Endodermal cell (in vitro differentiated cells): Measurements from ENCODE around the gene PFN3. TPM values are rescaled to one million over a fixed set of nuclear protein-coding genes. Genes with fewer than 3 reads are reported as not detected.

Source experiments
- DNase-seq: peaks from one replicate; pipeline ENCODE4 v3.0.0-alpha.2; 2017
- H3K27ac ChIP-seq: 2 replicates; pipeline ENCODE4 v1.5.1; 2013; ENCODE audit warnings: mild to moderate bottlenecking, low read depth, low read length, moderate library complexity
- H3K27me3 ChIP-seq: 2 replicates; pipeline ENCODE4 v1.6.1; 2013; ENCODE audit warnings: mild to moderate bottlenecking, low read length, moderate library complexity; ENCODE audit not compliant: insufficient read depth, control insufficient read depth, poor library complexity, severe bottlenecking
- H3K36me3 ChIP-seq: 2 replicates; pipeline ENCODE4 v1.7.0; 2013; ENCODE audit warnings: mild to moderate bottlenecking, low read length, moderate library complexity; ENCODE audit not compliant: control insufficient read depth, insufficient read depth
- H3K4me1 ChIP-seq: one replicate; pipeline ENCODE4 v1.7.0; 2013; ENCODE audit warnings: low read length; ENCODE audit not compliant: control insufficient read depth, insufficient read depth
- H3K4me3 ChIP-seq: 2 replicates; pipeline ENCODE4 v1.5.1; 2013; ENCODE audit warnings: mild to moderate bottlenecking, low read length, moderate library complexity
- H3K9ac ChIP-seq: 2 replicates; pipeline ENCODE4 v1.6.1; 2013; ENCODE audit warnings: mild to moderate bottlenecking, low read length, moderate library complexity; ENCODE audit not compliant: poor library complexity, severe bottlenecking; ENCODE audit errors: extremely low read depth
- H3K9me3 ChIP-seq: 2 replicates; pipeline ENCODE4 v1.6.1; 2013; ENCODE audit warnings: mild to moderate bottlenecking, low read length, moderate library complexity; ENCODE audit not compliant: control insufficient read depth
- H3K27ac Mint-ChIP-seq: 2 replicates; pipeline ENCODE4 v1.8.0; 2020; ENCODE audit warnings: mixed read lengths
- H3K27me3 Mint-ChIP-seq: 2 replicates; pipeline ENCODE4 v1.8.0; 2021; ENCODE audit warnings: mild to moderate bottlenecking, mixed read lengths; ENCODE audit not compliant: insufficient read depth
- H3K36me3 Mint-ChIP-seq: 2 replicates; pipeline ENCODE4 v1.8.0; 2020; ENCODE audit warnings: low read depth, mixed read lengths
- H3K4me1 Mint-ChIP-seq: 2 replicates; pipeline ENCODE4 v1.8.0; 2020; ENCODE audit warnings: mixed read lengths
- H3K4me3 Mint-ChIP-seq: 2 replicates; pipeline ENCODE4 v1.8.0; 2020; ENCODE audit warnings: mild to moderate bottlenecking, moderate library complexity, mixed read lengths
- H3K9me3 Mint-ChIP-seq: 2 replicates; pipeline ENCODE4 v1.8.0; 2020; ENCODE audit warnings: mild to moderate bottlenecking, mixed read lengths
- WGBS, 2 experiments: methylation state at CpG; one replicate each; pipeline versions ENCODE4 v1.1.5 to v1.1.7; 2013; ENCODE audit warnings: missing lambda C conversion rate in 2 of 2, mixed read lengths in 1 of 2; ENCODE audit not compliant: insufficient coverage in 1 of 2, insufficient read length in 1 of 2; 5-methylcytosine and 5-hydroxymethylcytosine counted together
- total RNA-seq, 2 donors: library from RNA; stranded (reverse); fragmentation: NEBNext Ultra II Directional in 1 of 2; extraction: Animal tissue kit (Norgen Biotek cat#: 25700) in 1 of 2; gene quantifications; 2 replicates in 1 of 2; 3 replicates in 1 of 2; pipeline ENCODE4 v1.2.1, GENCODE V29; 2021
- TF ChIP-seq, protein P1 (sequence below): fragments of 200-600 bp; sonication (generic); conservative IDR thresholded peaks from 2 replicates; pipeline ENCODE4 v1.5.0; 2021; ENCODE audit warnings: antibody characterized with exemption, mild to moderate bottlenecking

The PFN3 gene
- total RNA-seq, 2 donors from 2014 or later = not detected

DNA sequence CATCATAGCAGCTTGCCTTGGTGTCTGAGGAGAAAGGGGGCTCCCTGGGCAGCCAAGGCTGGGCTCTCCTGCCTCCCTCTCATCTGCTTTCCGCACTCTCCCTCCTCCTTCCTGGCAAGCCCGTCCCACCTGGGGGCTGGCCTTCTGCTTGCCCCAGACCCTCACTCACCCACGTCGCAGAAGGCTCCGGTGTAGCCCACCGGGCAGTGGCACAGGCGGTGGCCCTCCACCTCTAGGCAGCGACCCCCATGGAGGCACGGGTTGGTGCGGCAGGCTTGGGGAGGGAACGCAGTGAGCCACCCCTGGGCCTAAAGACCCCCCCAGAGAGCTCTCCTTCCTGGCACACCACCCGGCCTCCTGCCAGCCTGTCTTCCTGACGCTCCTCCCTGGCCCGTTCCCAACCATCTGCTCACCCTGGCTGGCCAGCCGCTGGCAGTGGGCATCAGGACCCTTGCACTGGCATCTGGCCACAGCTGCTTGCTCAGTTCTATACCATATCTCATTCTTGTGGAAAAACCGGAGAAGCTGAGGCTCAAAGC is 4.2 kb upstream of the PFN3 start:
- no peak for DNase-seq
- Mint-ChIP-seq H3K4me3 (peak overlapping the region; percentile 54), H3K27me3 (peaks cover 92% of the 10 kb centered on the region), H3K36me3 (no peaks in the 10 kb centered on the region), H3K4me1 (peaks cover 2% of the 10 kb centered on the region), H3K9me3 (no peaks in the 10 kb centered on the region), H3K27ac (no peak overlapping the region)
- Histone ChIP-seq H3K9me3 (no peaks in the 10 kb centered on the region), H3K4me3 (peak overlapping the region; percentile 64), H3K27ac (no peak overlapping the region), H3K4me1 (no peaks in the 10 kb centered on the region), H3K27me3 (peaks cover 95% of the 10 kb centered on the region), H3K36me3 (no peaks in the 10 kb centered on the region), H3K9ac (no peak overlapping the region)
- TF ChIP-seq, protein P1, sequence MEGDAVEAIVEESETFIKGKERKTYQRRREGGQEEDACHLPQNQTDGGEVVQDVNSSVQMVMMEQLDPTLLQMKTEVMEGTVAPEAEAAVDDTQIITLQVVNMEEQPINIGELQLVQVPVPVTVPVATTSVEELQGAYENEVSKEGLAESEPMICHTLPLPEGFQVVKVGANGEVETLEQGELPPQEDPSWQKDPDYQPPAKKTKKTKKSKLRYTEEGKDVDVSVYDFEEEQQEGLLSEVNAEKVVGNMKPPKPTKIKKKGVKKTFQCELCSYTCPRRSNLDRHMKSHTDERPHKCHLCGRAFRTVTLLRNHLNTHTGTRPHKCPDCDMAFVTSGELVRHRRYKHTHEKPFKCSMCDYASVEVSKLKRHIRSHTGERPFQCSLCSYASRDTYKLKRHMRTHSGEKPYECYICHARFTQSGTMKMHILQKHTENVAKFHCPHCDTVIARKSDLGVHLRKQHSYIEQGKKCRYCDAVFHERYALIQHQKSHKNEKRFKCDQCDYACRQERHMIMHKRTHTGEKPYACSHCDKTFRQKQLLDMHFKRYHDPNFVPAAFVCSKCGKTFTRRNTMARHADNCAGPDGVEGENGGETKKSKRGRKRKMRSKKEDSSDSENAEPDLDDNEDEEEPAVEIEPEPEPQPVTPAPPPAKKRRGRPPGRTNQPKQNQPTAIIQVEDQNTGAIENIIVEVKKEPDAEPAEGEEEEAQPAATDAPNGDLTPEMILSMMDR = no peak
- 59 to 73% methylated on average over 10 to 16 of the region's 16 CpGs for WGBS, 2 experiments

GRCh38 chr5:177403792-177404640 is 3.6 kb upstream of the PFN3 start:
- no peak overlapping the region for H3K27ac ChIP-seq
- TF ChIP-seq, protein P1 = peak; percentile 65
- DNase-seq = peak; percentile 85
- H3K27ac Mint-ChIP-seq = no peak overlapping the region
- H3K4me3 ChIP-seq = peak overlapping the region; percentile 64
- 0 to 2% methylated on average over 21 to 93 of the region's 93 CpGs for WGBS, 2 experiments
- peaks cover 92% of the 10 kb centered on the region for H3K27me3 ChIP-seq
- H3K36me3 Mint-ChIP-seq = no peaks in the 10 kb centered on the region
- H3K9me3 ChIP-seq = no peaks in the 10 kb centered on the region
- no peaks in the 10 kb centered on the region for H3K36me3 ChIP-seq
- H3K4me3 Mint-ChIP-seq = peak overlapping the region; percentile 54
- H3K27me3 Mint-ChIP-seq = peaks cover 87% of the 10 kb centered on the region
- H3K4me1 ChIP-seq = no peaks in the 10 kb centered on the region
- peaks cover 2% of the 10 kb centered on the region for H3K4me1 Mint-ChIP-seq
- no peak overlapping the region for H3K9ac ChIP-seq
- no peaks in the 10 kb centered on the region for H3K9me3 Mint-ChIP-seq

DNA sequence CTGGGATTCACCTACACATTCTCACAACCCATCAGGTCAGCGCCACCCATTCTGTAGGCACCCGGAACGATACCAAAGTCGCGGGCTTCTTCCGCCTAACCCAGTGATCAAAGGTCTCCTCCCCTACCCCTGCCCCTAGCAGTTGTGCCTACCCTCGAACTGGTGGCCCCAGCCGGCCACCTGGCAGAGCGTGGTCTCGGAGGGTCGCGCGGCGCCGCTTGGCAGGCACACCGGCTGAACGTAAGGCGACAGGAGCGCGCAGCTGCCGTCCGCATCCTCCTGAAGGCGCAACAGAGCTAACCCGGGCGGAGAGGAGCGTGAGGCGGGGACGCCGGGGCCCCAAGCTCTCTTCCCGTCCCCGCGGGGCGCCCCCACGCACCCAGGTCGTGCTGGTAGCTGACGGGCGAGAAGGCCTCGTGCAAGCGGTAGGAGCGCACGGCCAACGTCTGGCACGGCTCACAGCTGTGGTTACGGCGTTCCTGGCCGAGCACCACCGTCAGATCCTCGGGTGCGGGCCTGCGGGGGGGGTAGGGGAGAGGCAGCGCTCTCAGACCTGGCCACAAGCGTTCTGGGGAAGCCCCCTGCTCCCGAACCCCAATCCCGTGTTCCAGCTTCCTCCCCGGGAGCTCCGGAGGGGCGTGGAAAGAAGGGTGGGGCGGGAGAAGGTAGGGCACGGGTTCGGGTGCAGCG is 2.8 kb upstream of the PFN3 start:
- Histone ChIP-seq H3K9me3 (no peaks in the 10 kb centered on the region), H3K4me3 (peak overlapping the region; percentile 64), H3K4me1 (no peaks in the 10 kb centered on the region), H3K27me3 (peaks cover 85% of the 10 kb centered on the region), H3K27ac (no peak overlapping the region), H3K9ac (no peak overlapping the region), H3K36me3 (no peaks in the 10 kb centered on the region)
- 2 to 4% methylated on average over 16 to 61 of the region's 61 CpGs for WGBS, 2 experiments
- H3K9me3 Mint-ChIP-seq = no peaks in the 10 kb centered on the region
- TF ChIP-seq, protein P1 = no peak
- no peak overlapping the region for H3K27ac Mint-ChIP-seq
- H3K36me3 Mint-ChIP-seq = no peaks in the 10 kb centered on the region
- H3K4me3 Mint-ChIP-seq = peak overlapping the region; percentile 54
- H3K27me3 Mint-ChIP-seq = peaks cover 85% of the 10 kb centered on the region
- DNase-seq = peak; percentile 84
- peaks cover 2% of the 10 kb centered on the region for H3K4me1 Mint-ChIP-seq
